SK-N-SH (cell line): ENCODE results near the gene UTP14C.

ENCODE experiments used
- MEF2A ChIP-seq: IDR thresholded peaks from 2 replicates; pipeline ENCODE4 v1.4.0; 2012; ENCODE audit warnings: low read depth, borderline replicate concordance
- NFIC ChIP-seq: IDR thresholded peaks from 2 replicates; pipeline ENCODE4 v1.4.0; 2012; ENCODE audit warnings: borderline replicate concordance
- RFX5 ChIP-seq: IDR thresholded peaks from 2 replicates; pipeline ENCODE4 v1.6.1; 2012; ENCODE audit warnings: mild to moderate bottlenecking, improper control_type of control experiment, low read length
- RXRA ChIP-seq: IDR thresholded peaks from 2 replicates; pipeline ENCODE4 v1.4.0; 2012; ENCODE audit warnings: low read depth, mild to moderate bottlenecking, borderline replicate concordance
- TCF12 ChIP-seq: IDR thresholded peaks from 2 replicates; pipeline ENCODE4 v1.4.0; 2012
- TF ChIP-seq, protein P1 (sequence below): fragments of 200-600 bp; sonication (generic); IDR thresholded peaks from 2 replicates; pipeline ENCODE4 v1.6.1; 2017; ENCODE audit warnings: antibody characterized with exemption, mild to moderate bottlenecking, moderate library complexity
- TF ChIP-seq, protein P2 (sequence below): IDR thresholded peaks from 2 replicates; pipeline ENCODE4 v1.4.0; 2012; ENCODE audit warnings: low read depth
- TF ChIP-seq, protein P3 (sequence below): IDR thresholded peaks from 2 replicates; pipeline ENCODE4 v1.4.0; 2012; ENCODE audit warnings: low read depth, borderline replicate concordance

DNA sequence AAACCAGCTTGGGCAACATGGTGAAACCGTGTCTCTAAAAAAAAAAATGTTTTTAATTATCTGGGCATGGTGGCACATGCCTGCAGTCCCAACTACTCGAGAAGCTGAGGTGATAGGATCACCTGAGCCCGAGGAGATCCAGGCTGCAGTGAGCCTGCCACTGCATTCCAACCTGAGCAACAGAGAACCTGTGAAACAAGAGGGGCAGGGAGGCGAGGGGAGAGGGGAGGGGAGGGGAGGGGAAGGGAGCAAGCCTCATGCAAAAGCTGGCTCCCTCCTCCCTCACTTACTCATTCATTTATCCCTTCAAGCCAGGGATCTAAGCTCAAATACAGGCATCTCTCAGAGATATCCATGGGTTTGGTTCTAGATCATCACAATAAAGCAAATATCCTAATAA, 22.1 kb upstream of the UTP14C start:
- TF ChIP-seq, protein P1, sequence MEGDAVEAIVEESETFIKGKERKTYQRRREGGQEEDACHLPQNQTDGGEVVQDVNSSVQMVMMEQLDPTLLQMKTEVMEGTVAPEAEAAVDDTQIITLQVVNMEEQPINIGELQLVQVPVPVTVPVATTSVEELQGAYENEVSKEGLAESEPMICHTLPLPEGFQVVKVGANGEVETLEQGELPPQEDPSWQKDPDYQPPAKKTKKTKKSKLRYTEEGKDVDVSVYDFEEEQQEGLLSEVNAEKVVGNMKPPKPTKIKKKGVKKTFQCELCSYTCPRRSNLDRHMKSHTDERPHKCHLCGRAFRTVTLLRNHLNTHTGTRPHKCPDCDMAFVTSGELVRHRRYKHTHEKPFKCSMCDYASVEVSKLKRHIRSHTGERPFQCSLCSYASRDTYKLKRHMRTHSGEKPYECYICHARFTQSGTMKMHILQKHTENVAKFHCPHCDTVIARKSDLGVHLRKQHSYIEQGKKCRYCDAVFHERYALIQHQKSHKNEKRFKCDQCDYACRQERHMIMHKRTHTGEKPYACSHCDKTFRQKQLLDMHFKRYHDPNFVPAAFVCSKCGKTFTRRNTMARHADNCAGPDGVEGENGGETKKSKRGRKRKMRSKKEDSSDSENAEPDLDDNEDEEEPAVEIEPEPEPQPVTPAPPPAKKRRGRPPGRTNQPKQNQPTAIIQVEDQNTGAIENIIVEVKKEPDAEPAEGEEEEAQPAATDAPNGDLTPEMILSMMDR, result no peak
- TF ChIP-seq, protein P2, sequence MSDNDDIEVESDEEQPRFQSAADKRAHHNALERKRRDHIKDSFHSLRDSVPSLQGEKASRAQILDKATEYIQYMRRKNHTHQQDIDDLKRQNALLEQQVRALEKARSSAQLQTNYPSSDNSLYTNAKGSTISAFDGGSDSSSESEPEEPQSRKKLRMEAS, result no peak
- TF ChIP-seq RXRA, result no peak
- TF ChIP-seq RFX5, result no peak
- TF ChIP-seq, protein P3, sequence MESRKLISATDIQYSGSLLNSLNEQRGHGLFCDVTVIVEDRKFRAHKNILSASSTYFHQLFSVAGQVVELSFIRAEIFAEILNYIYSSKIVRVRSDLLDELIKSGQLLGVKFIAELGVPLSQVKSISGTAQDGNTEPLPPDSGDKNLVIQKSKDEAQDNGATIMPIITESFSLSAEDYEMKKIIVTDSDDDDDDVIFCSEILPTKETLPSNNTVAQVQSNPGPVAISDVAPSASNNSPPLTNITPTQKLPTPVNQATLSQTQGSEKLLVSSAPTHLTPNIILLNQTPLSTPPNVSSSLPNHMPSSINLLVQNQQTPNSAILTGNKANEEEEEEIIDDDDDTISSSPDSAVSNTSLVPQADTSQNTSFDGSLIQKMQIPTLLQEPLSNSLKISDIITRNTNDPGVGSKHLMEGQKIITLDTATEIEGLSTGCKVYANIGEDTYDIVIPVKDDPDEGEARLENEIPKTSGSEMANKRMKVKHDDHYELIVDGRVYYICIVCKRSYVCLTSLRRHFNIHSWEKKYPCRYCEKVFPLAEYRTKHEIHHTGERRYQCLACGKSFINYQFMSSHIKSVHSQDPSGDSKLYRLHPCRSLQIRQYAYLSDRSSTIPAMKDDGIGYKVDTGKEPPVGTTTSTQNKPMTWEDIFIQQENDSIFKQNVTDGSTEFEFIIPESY, result no peak
- TF ChIP-seq TCF12, result no peak
- TF ChIP-seq MEF2A, result no peak
- no peak for TF ChIP-seq NFIC
